ENCODE data around the gene BCL2L15.

BCL2L15 gene

GRCh38 chr1:113887402-113888175, at the start of gene BCL2L15:
BCL2L15 (minus strand) TSS chr1:113887581; CDS start chr1:113887375, 206 bp downstream.
- FAIRE-seq: no peak

GRCh38 chr1:113937146-113937545, 49.8 kb upstream of the BCL2L15 start:
- FAIRE-seq: no peak

- no peak for FAIRE-seq
These were observed 48.6 kb upstream of the BCL2L15 start for GRCh38 chr1:113935970-113936369.

DNA sequence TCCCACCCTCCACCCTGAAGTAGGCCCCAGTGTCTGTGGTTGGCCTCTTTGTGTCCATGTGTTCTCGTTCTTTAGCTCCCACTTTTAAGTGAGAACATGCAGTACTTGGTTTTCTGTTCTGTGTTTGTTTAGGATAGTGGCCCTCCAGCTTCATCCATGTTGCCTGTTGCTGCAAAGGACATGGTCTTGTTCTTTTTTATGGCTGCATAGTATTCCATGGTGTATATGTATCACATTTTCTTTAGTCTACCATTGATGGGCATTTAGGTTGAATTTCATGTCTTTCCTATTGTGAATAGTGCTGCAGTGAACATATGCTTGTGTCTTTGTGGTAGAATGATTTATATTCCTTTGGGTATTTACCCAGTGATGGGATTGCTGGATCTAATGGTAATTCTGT, 47.8 kb upstream of the BCL2L15 start:
- FAIRE-seq: no peak

- FAIRE-seq: no peak
These were observed 47.2 kb upstream of the BCL2L15 start for GRCh38 chr1:113934511-113935055.

GRCh38 chr1:113934006-113934405, 46.6 kb upstream of the BCL2L15 start:
- no peak for FAIRE-seq

DNA sequence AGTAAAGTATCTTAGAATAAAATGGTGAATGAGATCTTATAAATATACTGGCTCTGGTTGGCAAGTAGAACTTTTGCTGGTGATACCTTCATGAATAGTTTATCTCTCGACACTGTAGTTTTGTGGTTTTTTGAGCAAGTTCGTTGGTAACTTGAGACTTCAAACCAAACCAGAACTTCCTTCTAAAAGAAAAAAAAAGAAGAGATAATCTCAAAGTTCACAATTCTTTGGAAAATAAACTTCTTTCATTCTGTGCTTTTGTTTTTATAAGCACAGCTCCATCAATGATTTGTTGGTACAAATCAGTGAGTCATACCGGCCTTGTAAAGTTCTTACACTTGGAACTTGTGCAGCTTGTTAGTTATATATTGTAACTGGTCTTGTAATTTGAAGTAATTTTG, 44.1 kb upstream of the BCL2L15 start:
- no peak for FAIRE-seq

DNA sequence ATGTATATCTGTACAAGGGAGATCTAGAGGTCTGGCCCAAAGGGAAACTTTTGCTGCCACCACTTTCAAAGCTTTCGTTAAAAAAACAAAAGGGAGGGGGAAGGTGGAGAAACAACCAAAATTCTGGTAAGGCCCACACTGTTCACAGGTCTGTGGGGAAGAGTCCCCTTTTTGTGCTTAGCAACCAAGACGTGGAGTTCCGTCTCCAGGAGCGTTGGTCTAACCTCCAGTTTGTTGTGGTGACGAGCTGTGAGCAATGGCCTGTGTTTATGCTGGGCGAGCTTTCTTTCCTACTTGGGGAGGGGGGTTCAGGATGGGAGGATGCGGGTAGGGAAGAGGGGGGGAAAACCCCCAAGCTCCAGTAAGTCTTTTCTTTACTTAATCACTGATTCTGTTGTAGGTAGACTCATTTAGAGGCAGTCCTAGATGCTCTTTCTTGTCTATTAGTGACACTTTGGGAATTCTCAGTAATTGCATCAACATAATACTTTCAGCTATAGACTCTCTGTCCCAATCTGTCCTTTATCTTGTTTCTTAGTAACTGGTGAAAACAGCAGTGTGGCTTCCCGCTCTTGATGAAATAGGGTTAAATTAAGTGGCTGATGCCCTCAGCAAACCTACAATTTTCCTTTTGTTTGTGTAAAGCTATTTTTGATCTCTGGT, 43.2 kb upstream of the BCL2L15 start:
- FAIRE-seq: no peak

DNA sequence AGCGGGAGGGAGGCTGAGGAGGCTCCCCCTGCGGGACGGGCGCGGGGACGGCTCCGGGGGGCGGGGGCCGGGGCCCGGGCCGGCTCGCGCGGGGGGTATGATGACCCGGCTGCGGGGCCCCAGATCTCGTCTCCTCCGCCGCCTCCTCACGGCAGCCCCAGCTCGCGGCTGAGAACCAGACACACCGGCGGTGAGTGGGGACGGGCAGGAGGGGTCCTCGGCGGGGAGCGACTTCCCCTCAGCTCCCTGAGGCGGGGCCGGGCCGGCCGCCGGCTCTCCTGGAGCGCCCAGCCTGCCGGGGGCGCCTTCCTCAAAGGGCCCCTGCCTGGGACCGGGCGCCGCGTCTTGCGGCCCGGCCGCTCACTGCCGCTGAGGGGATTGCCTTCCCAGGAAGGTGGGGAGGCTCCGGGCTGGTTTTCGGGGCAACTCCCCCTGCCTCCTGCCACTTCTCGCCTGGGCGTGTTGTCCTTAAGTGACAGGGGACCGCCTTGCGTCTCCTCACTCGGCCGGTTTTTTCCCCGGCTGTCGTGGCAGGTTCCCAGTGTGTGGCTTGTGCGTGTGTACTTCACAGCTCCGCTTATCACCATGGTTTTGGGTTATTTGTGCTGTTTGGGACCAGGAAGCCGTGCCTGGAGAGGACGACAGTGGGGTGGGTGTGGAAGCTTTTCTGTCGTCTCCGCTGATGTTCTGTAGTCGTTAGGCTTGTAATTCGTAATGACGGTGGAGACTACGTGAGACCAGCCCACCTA, 42.5 kb upstream of the BCL2L15 start:
- FAIRE-seq: no peak

DNA sequence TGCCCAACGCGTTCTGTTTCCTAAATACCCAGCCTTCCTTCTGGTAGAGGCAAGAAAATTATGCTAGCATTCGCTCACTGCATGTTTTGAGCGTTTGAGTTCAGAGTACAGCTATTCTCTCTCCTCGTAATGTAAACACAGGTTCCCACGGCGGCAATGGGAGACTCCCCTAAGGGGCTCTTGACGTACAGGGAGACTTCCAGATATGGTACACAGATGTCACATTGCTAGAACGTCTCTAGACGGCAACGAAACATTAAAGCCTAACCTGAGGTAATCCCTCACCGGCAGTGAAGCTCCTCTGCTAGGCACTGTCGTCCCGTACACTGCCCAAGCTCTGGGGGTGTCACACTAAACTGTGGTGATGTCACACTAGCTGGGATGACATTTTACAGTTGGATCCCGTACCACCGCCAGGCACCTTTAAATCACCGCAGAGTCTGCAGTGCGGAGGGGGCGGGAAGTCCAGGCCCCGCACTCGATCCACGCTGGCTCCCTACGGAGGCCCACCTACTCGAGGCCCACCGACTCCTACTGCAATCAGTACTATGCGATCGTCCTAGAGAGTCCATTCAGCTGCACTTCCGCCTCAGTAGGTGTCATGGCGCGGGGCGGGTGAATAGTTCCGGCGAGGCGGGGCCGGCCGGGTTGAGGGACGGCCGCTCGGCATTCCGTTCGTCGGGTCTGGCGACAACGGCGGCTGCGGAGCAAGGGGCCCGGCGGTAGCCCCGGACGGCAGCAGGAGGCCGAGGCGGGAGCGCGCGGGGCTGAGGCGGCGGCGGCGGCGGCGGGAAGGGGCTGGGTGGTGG, 41.8 kb upstream of the BCL2L15 start, which contains the start of gene HIPK1:
HIPK1 (plus strand) TSS at position 384 of the 809 bp plus-strand sequence.
- FAIRE-seq: no peak

DNA sequence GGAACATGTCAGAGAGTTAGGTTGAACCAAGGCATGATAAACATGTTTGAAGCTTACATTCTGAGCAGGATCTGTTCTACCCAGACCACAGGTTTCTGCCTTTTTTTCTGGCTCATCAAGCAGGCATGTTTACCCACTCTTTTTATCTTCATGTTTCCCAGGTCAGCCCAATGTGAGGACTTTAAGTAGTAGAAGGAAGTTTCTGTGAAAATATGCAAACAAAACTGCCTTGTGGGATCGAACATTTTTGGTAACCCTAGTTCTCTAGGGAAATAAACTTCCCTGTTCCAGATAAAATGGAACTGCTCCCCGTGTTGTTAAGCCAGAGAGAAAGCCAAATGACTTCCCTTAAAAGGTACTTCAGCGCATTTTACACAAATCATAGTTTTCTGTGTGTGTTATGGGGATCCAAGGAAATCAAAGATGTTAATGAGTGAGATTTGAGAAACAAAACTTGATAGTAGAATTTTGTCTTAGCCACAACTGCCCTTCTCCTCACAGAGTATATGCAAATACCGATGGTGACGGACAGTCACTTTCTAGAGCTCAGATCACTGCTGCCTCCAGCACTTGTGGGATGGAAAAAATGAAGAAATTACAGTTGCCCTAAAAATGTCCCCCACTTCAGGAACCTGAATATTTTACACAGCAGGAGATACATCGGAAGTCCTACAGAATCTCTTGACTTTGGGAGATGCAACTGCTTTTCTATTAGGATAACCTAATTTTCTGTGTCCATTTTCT, 41.0 kb upstream of the BCL2L15 start:
- FAIRE-seq: no peak

- FAIRE-seq: no peak
These were observed 37.1 kb upstream of the BCL2L15 start for GRCh38 chr1:113924473-113924872.

DNA sequence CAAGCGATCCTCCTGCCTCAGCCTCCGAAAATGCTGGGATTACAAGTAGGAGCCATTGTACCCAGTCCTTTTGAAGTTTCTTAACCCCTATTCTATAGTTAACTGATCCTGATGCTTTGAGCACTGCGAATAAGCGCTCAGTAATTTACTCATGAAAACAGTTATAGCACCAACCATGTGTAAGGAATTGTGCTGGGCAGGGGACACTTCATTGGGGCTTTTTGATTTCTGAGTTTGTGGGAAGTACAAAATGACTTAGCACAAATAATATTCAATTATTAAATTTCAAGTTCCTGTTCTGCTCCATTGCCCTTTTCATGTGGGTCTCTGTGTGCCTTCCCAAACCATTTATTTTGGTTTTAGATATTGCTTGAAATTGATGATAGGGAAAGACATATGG, 35.6 kb upstream of the BCL2L15 start:
- no peak for FAIRE-seq

GRCh38 chr1:113918243-113918642, 30.9 kb upstream of the BCL2L15 start:
- FAIRE-seq: no peak

DNA sequence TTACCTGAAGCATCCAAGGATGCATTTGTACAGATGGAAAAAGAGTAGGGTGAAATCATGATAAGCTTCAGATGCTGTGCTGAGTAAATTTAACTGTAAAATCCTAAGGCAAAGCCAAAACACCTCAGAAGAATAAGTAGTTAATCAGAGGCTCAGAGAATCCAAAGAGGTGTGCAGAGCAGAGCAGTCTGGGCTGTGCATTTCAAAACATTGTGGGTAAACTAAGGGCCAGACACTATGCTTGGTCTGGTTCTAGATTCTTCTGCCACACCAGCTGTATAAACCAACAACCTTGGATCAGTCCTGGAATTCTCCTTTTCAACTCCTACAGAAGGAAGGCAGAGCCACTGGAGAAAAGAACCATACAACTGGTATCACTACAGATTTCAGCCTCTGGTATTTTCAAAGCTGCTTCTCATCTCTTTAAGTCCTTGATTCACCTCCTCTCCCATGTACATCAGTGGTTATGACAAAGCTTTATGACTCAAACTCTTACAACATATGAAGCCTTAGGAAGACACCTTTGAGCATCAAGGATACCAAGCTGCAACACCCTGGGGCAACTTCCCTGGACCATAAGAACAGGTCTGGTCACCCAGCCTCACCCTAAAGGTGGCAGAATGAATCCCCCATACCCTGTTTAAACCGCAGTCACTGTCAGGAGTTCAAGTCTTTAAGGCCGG, 30.2 kb upstream of the BCL2L15 start:
- no peak for FAIRE-seq

- FAIRE-seq: no peak
These were observed 29.6 kb upstream of the BCL2L15 start for GRCh38 chr1:113916974-113917373.

DNA sequence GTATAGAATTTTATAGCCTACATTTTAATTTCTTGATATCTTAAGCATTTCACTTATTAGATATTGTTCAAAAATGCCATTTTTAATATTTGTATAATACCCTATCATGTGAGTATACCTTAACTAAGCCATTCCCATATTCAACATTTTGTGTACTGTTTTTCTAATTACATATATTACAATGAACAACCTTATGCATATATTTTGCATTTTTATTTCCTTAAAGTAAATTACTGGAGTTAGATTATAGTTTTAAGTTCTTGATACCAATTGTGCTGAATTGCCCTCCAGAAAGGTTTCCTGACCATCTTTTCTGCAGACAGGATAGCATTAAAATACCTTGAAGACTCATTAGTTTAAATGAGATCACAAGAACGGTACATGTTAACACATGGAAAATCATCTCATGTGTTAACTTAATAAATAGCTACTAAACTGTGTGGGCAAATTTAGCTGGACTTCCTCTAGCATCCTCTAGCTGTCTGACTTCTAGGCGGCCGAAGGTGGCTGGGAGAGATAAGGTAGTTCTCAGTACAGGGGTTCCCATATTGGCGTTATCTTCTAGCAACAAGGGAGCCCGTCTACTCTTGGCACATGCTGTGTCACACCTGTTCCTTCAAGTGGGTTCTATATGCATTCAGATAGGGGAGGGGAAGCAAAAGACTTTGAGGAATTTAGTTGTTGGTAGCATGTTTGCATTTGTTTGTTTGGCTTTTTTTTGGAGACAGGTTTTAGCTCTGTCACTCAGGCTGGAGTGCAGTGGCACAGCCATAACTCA, 26.7 kb upstream of the BCL2L15 start:
- no peak for FAIRE-seq

- no peak for FAIRE-seq
These were observed 25.9 kb upstream of the BCL2L15 start for GRCh38 chr1:113913312-113913668.

- no peak for FAIRE-seq
These were observed 25.4 kb upstream of the BCL2L15 start for GRCh38 chr1:113912594-113913311.

GRCh38 chr1:113905435-113905861, 18.1 kb upstream of the BCL2L15 start:
- no peak for FAIRE-seq

Measured in endometrium (tissue), 2 donors.